ENCODE measurements around the gene VGLL4.
"Not testable (repeated sequence)": the region's sequence is repeated elsewhere in the genome, so short reads cannot be mapped to it uniquely, and the experiment has no call there.

DNA sequence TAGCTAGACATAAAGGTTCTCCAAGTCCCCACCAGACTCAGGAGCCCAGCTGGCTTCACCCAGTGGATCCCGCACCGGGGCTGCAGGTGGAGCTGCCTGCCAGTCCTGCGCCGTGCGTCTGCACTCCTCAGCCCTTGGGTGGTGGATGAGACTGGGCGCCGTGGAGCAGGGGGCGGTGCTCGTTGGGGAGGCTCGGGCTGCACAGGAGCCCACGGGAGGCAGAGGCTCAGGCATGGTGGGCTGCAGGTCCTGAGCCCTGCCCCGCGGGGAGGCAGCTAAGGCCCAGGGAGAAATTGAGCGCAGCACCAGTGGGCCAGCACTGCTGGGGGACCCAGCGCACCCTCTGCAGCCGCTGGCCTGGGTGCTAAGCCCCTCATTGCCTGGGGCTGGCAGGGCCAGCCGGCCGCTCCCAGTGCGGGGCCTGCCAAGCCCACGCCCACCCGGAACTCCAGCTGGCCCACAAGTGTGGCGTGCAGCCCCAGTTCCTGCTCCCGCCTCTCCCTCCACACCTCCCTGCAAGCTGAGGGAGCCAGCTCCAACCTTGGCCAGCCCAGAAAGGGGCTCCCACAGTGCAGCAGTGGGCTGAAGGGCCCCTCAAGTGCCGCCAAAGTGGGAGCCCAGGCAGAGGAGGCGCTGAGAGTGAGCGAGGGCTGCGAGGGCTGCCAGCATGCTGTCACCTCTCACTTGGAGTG, 130.4 kb downstream of the VGLL4 start:
- not testable (repeated sequence) for TF ChIP-seq POLR2A, CTCF (IDR thresholded peaks at IDR 0.05)
